ENCODE data around the gene THTPA. TPM values are rescaled to one million over a fixed set of nuclear protein-coding genes. Genes with fewer than 3 reads are reported as not detected.

THTPA gene
- total RNA-seq, 1 donor from 2014 or later = 19.3 TPM

DNA sequence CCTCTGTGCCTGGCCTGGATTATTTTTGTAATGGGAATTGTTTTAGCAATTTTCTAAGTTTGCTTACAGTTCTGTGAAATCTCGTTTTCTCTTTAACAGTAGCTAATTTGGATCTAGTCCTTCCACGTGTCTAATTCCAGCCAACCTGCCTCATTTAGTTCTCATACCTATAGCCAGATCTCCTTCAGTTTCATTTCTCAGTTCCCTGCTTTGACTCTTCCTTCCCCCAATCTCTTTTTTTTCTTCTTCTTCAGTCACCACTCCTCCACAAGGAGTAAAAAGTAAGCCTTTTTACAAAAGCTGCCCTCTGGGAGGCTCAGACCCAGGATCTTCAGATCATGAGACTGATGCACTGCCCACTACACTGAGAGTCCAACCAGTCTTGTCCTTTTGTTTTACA, 1.4 kb downstream of the THTPA start:
- TF ChIP-seq, protein P1, sequence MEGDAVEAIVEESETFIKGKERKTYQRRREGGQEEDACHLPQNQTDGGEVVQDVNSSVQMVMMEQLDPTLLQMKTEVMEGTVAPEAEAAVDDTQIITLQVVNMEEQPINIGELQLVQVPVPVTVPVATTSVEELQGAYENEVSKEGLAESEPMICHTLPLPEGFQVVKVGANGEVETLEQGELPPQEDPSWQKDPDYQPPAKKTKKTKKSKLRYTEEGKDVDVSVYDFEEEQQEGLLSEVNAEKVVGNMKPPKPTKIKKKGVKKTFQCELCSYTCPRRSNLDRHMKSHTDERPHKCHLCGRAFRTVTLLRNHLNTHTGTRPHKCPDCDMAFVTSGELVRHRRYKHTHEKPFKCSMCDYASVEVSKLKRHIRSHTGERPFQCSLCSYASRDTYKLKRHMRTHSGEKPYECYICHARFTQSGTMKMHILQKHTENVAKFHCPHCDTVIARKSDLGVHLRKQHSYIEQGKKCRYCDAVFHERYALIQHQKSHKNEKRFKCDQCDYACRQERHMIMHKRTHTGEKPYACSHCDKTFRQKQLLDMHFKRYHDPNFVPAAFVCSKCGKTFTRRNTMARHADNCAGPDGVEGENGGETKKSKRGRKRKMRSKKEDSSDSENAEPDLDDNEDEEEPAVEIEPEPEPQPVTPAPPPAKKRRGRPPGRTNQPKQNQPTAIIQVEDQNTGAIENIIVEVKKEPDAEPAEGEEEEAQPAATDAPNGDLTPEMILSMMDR (IDR thresholded peaks at IDR 0.05; ENCODE audit: partially characterized antibody, unreplicated experiment) = no peak
- no peaks in the 10 kb centered on the region for H3K36me3 Mint-ChIP-seq (ENCODE audit: unreplicated experiment)
- H3K27ac Mint-ChIP-seq (ENCODE audit: unreplicated experiment) = peak overlapping the region; percentile 16
- no peak for DNase-seq
- H3K27me3 Mint-ChIP-seq (ENCODE audit: unreplicated experiment) = peaks cover 13% of the 10 kb centered on the region
- H3K4me1 Mint-ChIP-seq (ENCODE audit: low read depth, unreplicated experiment) = peaks cover 21% of the 10 kb centered on the region
- peak overlapping the region; percentile 87 for H3K4me3 Mint-ChIP-seq (ENCODE audit: unreplicated experiment)
- peaks cover 8% of the 10 kb centered on the region for H3K9me3 Mint-ChIP-seq (ENCODE audit: unreplicated experiment)

DNA sequence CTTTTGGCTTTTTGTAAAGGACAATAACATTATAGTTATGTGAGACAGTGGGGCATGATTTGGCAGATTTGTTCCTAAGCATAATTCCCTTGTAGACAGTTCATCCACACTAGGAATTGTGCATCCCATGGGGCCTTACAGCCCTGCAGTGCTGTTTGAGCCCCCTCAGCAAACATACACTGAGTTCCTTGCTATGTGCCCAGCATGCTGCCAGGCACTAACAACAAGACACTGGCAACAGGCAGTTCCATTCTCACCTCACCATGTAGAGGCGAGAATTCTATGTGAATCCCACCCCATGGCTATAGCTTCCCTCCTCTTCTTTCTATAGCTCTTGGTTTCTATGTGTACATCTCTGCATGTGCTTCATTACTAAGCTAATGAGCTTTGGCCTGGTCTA, 1.9 kb downstream of the THTPA start:
- no peak overlapping the region for H3K27ac Mint-ChIP-seq (ENCODE audit: unreplicated experiment)
- no peaks in the 10 kb centered on the region for H3K36me3 Mint-ChIP-seq (ENCODE audit: unreplicated experiment)
- no peak for DNase-seq
- H3K27me3 Mint-ChIP-seq (ENCODE audit: unreplicated experiment) = peaks cover 14% of the 10 kb centered on the region
- TF ChIP-seq, protein P1 (IDR thresholded peaks at IDR 0.05; ENCODE audit: partially characterized antibody, unreplicated experiment) = no peak
- H3K9me3 Mint-ChIP-seq (ENCODE audit: unreplicated experiment) = peaks cover 7% of the 10 kb centered on the region
- peak overlapping the region; percentile 87 for H3K4me3 Mint-ChIP-seq (ENCODE audit: unreplicated experiment)
- peaks cover 23% of the 10 kb centered on the region for H3K4me1 Mint-ChIP-seq (ENCODE audit: low read depth, unreplicated experiment)

DNA sequence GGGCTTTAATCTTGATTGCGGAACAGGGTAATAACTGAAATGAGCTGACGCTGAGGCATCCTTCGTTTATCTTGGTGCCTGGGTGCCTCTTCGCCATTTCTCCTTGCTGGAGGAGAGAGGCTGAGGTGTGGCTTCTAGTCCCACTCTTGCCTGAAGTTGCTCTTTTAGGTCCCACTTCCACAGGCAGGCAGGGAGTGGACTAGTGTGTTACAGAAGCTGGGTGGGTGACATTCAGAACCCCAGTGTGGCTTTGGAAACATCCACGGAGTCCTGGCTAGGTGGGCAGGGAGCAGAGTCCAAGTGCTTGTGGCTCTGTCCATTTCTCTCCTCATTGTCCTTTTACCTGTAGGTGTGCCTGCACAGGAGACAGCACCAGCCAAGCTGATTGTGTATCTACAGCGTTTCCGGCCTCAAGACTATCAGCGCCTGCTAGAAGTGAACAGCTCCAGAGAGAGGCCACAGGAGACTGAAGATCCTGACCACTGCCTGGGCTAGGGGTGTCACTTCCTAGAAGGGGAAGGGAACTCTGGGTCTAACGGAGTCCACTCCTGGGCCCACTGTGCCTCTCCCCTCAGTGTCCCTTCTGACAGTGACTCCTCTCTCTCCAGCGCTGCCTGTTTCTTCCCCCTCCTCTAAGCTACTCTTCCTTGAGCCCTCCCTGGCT, 2.4 kb downstream of the THTPA start:
- TF ChIP-seq, protein P1 (IDR thresholded peaks at IDR 0.05; ENCODE audit: partially characterized antibody, unreplicated experiment) = no peak
- Mint-ChIP-seq H3K4me1 (ENCODE audit: low read depth, unreplicated experiment) (peaks cover 25% of the 10 kb centered on the region), H3K27me3 (ENCODE audit: unreplicated experiment) (peaks cover 15% of the 10 kb centered on the region), H3K27ac (ENCODE audit: unreplicated experiment) (peak overlapping the region; percentile 55), H3K36me3 (ENCODE audit: unreplicated experiment) (no peaks in the 10 kb centered on the region), H3K4me3 (ENCODE audit: unreplicated experiment) (peak overlapping the region; percentile 63), H3K9me3 (ENCODE audit: unreplicated experiment) (peaks cover 7% of the 10 kb centered on the region)
- peak; percentile 4 for DNase-seq

DNA sequence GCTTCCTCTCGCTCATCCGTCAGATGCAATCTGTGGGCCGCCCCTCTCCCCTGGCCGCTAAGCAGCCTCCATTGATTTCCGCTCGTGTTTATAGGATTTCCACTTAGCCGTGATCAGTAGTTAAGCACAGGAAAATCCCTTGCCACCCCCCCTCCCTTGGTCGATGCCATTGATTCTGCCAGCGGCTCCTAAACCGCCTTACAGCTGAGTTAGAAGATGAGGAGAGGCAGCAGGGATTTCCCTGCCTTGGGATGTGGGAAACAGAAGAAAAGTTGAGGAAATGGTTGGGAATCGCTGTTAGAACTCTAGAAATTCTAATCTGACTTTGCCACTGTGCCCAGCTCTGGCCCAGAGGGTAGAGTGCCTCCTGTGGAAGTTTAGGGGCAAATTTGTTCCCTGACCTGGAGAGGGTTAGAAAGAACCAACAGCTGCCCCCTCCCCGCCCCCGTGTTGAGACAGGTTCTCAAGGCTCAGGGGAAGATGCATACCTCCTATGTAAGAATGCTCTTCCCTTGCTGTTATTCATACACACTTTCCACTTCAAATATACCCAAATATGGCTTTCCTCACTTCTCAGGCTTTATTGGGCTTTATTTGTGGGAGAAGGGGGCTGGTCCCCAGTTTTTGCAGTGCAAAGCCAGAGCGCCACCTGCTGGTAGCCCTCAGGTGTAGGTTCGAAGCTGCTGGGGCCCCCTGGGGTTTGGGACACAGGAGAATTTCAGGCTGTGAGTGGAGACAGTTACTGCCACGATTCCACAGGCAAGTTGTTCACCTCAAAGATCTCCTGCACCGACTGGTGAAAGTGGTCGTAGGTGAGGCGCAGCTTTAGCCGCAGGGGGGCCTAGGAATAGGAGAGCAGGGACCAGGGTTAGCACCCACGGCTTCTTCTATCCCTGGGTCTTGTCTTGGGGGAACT, 3.2 kb downstream of the THTPA start:
- Mint-ChIP-seq H3K9me3 (ENCODE audit: unreplicated experiment) (peaks cover 7% of the 10 kb centered on the region), H3K27me3 (ENCODE audit: unreplicated experiment) (peaks cover 17% of the 10 kb centered on the region), H3K27ac (ENCODE audit: unreplicated experiment) (peak overlapping the region; percentile 55), H3K4me3 (ENCODE audit: unreplicated experiment) (peak overlapping the region; percentile 63), H3K36me3 (ENCODE audit: unreplicated experiment) (no peaks in the 10 kb centered on the region), H3K4me1 (ENCODE audit: low read depth, unreplicated experiment) (peaks cover 25% of the 10 kb centered on the region)
- TF ChIP-seq, protein P1 (IDR thresholded peaks at IDR 0.05; ENCODE audit: partially characterized antibody, unreplicated experiment) = peak; percentile 97
- DNase-seq = peak; percentile 84

All from glutamatergic neuron (in vitro differentiated cells).